K562 (cell line): ENCODE measurements around the gene KCNN4. TPM values are rescaled to one million over a fixed set of nuclear protein-coding genes. Genes with fewer than 3 reads are reported as not detected.
A peak's percentile ranks its signal among the peaks of the same experiment; 100 is the strongest.

Source experiments
- CTBP1 ChIP-seq: fragments of 450-650 bp; IDR thresholded peaks from 2 replicates; pipeline ENCODE4 v1.6.1; 2016; ENCODE audit warnings: borderline replicate concordance
- EP400 ChIP-seq: fragments of 450-650 bp; IDR thresholded peaks from 2 replicates; pipeline ENCODE4 v1.6.1; 2017; ENCODE audit warnings: antibody characterized with exemption, mild to moderate bottlenecking, moderate library complexity
- ETV1 ChIP-seq: fragments of 450-650 bp; conservative IDR thresholded peaks from 2 replicates; pipeline ENCODE4 v1.6.1; 2016; ENCODE audit warnings: missing genetic modification characterization, control low read depth, low read depth, missing compliant biosample characterization
- FOXM1 ChIP-seq, 2 experiments: fragments of 450-650 bp in 1 of 2; sonication (generic) in 1 of 2; formaldehyde crosslinking in 1 of 2; IDR thresholded peaks; 2 replicates each; pipeline versions ENCODE4 v1.6.1 to v1.9.0; 2017 to 2022; ENCODE audit warnings: low read depth in 2 of 2, mild to moderate bottlenecking in 2 of 2, missing genetic modification reagents in 1 of 2, moderate library complexity in 1 of 2
- GABPA ChIP-seq: fragments of 200-800 bp; sonication (Bioruptor generic); conservative IDR thresholded peaks from 2 replicates; pipeline ENCODE4 v1.6.1; 2016; ENCODE audit warnings: low read depth, missing genetic modification characterization, missing compliant biosample characterization
- GABPB1 ChIP-seq: sonication (generic); formaldehyde crosslinking; IDR thresholded peaks from 2 replicates; pipeline ENCODE4 v1.8.0; 2022; ENCODE audit warnings: mild to moderate bottlenecking, missing genetic modification reagents
- HCFC1 ChIP-seq: IDR thresholded peaks from 2 replicates; pipeline ENCODE4 v1.6.1; 2012; ENCODE audit warnings: low read depth, low read length, improper control_type of control experiment
- HDAC1 ChIP-seq, 2 experiments: fragments of 450-650 bp; IDR thresholded peaks; 2 replicates each; pipeline ENCODE4 v1.6.1; 2016 to 2017; ENCODE audit warnings: inconsistent platforms in 1 of 2, mild to moderate bottlenecking in 1 of 2, moderate library complexity in 1 of 2
- ZKSCAN1 ChIP-seq: fragments of 150-350 bp; IDR thresholded peaks from 2 replicates; pipeline ENCODE4 v1.6.1; 2016; ENCODE audit warnings: low read depth, low read length
- polyA plus RNA-seq, 8 experiments: library from polyadenylated mRNA; depleted of rRNA in 4 of 8; stranded (reverse) in 5 of 8; unstranded in 3 of 8; fragments of >200 nt; fragmentation: Nextera tagmentation in 2 of 8; fragmentation: Illumina TruSeq in 1 of 8; extraction: Ambion mirVana in 2 of 8; extraction: Trizol in 1 of 8; gene quantifications; 2 replicates each; pipeline versions ENCODE4 v1.2.1 to v1.2.3, GENCODE V29; 2011 to 2014; ENCODE audit warnings: inconsistent platforms in 1 of 8, missing spikeins in 1 of 8
- total RNA-seq, 7 experiments: library from RNA; depleted of rRNA in 6 of 7; stranded (reverse); fragments of >200 nt in 6 of 7; fragmentation: Illumina TruSeq in 2 of 7; extraction: Trizol in 2 of 7; gene quantifications; 2 replicates each; pipeline versions ENCODE4 v1.2.1 to v1.2.3, GENCODE V29; 2011 to 2021; ENCODE audit warnings: low replicate concordance in 1 of 7
- TF ChIP-seq, protein P1 (sequence below), 3 experiments: fragments of 200-800 bp in 1 of 3; fragments of 250-450 bp in 1 of 3; fragments of 450-650 bp in 1 of 3; sonication (Bioruptor Pico) in 1 of 3; sonication (Bioruptor generic) in 1 of 3; formaldehyde crosslinking in 1 of 3; IDR thresholded peaks; 2 replicates each; pipeline versions ENCODE4 v1.6.1 to v1.8.0; 2016 to 2022; ENCODE audit warnings: mild to moderate bottlenecking in 2 of 3, missing genetic modification characterization in 2 of 3, missing compliant biosample characterization in 1 of 3, moderate library complexity in 1 of 3
- TF ChIP-seq, protein P2 (sequence below): fragments of 250-450 bp; sonication (Bioruptor Pico); IDR thresholded peaks from 2 replicates; pipeline ENCODE4 v1.4.0; 2020
- TF ChIP-seq, protein P3 (sequence below): IDR thresholded peaks from 2 replicates; pipeline ENCODE4 v1.6.1; 2011; ENCODE audit not compliant: insufficient read length; ENCODE audit errors: extremely low read depth
- TF ChIP-seq, protein P4 (sequence below): IDR thresholded peaks from 2 replicates; pipeline ENCODE4 v1.6.1; 2016; ENCODE audit warnings: missing genetic modification characterization, missing compliant biosample characterization

The KCNN4 gene
- total and polyA plus RNA-seq, 9 of the 15 experiments (the other 6 are each of a cell fraction or from before 2014, with no cell fraction given), result 0.53 to 37.7 (median 25.9) TPM

DNA sequence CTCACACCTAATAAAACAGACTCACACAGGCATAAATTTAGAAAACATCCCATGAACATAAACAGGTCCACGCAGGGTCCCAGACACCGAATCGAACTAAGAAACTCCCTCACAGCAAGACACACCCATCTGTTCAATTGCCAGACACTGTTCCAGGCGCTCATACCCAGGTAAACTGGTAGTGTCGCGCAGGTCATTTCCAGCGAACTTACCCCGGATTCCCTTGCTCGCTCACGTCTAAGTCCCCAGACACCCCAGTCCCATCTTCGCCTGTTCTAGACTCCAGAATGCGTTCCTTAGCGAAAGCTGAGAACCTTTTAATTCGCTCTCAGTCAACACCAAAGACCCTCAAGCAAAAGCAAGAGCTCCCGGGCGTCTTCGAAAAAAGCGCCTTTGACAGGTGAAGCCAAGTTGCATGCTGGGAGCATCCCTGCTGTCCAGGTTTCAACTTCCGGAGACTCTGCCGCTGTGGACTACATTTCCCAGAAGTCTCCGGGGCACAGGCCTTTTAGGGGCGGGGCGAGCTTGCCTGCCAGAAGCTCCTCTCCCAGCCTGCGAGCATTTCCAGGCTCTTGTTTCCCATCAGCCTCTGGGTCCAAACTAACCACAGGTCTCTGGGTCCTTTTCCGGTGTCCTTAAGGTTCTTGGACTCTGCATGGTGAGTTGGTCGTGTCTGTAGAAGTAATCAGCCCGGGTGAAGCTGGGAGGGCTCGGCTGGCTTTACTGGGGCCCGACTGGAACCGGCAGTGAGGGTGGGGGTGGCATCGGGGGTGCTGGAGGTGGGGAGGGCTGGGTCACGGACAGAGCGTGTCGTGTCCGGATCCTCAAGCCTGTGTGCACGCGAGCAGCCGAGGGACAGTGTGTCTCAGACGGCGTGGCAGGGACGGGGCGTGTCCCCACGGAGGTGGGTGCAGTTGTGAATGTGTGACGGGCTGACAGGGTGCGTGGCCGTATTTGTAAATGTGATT, 46.3 kb upstream of the KCNN4 start, which contains the start of gene ZNF283 (continued):
- TF ChIP-seq, protein P1, sequence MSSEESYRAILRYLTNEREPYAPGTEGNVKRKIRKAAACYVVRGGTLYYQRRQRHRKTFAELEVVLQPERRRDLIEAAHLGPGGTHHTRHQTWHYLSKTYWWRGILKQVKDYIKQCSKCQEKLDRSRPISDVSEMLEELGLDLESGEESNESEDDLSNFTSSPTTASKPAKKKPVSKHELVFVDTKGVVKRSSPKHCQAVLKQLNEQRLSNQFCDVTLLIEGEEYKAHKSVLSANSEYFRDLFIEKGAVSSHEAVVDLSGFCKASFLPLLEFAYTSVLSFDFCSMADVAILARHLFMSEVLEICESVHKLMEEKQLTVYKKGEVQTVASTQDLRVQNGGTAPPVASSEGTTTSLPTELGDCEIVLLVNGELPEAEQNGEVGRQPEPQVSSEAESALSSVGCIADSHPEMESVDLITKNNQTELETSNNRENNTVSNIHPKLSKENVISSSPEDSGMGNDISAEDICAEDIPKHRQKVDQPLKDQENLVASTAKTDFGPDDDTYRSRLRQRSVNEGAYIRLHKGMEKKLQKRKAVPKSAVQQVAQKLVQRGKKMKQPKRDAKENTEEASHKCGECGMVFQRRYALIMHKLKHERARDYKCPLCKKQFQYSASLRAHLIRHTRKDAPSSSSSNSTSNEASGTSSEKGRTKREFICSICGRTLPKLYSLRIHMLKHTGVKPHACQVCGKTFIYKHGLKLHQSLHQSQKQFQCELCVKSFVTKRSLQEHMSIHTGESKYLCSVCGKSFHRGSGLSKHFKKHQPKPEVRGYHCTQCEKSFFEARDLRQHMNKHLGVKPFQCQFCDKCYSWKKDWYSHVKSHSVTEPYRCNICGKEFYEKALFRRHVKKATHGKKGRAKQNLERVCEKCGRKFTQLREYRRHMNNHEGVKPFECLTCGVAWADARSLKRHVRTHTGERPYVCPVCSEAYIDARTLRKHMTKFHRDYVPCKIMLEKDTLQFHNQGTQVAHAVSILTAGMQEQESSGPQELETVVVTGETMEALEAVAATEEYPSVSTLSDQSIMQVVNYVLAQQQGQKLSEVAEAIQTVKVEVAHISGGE (CRISPR knock-in tag; IDR thresholded peaks at IDR 0.05), result peak in 1 of 3 experiments; percentile 53; a peak in 2 of 6 replicates
- TF ChIP-seq HDAC1 (IDR thresholded peaks at IDR 0.05) (peak in 1 of 2 experiments; percentile 83; a peak in 2 of 4 replicates), HCFC1 (peak; percentile 93), ZKSCAN1 (peak; percentile 26; the same call in 1 of the 2 replicates), FOXM1 (IDR thresholded peaks at IDR 0.05; ENCODE audit: low read depth) (no peak), FOXM1 (CRISPR knock-in tag; IDR thresholded peaks at IDR 0.05; ENCODE audit: low read depth) (no peak), GABPA (peak; percentile 88), EP400 (peak; percentile 57), ETV1 (tag) (peak; percentile 43), CTBP1 (peak; percentile 32; the same call in 1 of the 2 replicates), GABPB1 (CRISPR knock-in tag) (peak; percentile 87)
- TF ChIP-seq, protein P2, sequence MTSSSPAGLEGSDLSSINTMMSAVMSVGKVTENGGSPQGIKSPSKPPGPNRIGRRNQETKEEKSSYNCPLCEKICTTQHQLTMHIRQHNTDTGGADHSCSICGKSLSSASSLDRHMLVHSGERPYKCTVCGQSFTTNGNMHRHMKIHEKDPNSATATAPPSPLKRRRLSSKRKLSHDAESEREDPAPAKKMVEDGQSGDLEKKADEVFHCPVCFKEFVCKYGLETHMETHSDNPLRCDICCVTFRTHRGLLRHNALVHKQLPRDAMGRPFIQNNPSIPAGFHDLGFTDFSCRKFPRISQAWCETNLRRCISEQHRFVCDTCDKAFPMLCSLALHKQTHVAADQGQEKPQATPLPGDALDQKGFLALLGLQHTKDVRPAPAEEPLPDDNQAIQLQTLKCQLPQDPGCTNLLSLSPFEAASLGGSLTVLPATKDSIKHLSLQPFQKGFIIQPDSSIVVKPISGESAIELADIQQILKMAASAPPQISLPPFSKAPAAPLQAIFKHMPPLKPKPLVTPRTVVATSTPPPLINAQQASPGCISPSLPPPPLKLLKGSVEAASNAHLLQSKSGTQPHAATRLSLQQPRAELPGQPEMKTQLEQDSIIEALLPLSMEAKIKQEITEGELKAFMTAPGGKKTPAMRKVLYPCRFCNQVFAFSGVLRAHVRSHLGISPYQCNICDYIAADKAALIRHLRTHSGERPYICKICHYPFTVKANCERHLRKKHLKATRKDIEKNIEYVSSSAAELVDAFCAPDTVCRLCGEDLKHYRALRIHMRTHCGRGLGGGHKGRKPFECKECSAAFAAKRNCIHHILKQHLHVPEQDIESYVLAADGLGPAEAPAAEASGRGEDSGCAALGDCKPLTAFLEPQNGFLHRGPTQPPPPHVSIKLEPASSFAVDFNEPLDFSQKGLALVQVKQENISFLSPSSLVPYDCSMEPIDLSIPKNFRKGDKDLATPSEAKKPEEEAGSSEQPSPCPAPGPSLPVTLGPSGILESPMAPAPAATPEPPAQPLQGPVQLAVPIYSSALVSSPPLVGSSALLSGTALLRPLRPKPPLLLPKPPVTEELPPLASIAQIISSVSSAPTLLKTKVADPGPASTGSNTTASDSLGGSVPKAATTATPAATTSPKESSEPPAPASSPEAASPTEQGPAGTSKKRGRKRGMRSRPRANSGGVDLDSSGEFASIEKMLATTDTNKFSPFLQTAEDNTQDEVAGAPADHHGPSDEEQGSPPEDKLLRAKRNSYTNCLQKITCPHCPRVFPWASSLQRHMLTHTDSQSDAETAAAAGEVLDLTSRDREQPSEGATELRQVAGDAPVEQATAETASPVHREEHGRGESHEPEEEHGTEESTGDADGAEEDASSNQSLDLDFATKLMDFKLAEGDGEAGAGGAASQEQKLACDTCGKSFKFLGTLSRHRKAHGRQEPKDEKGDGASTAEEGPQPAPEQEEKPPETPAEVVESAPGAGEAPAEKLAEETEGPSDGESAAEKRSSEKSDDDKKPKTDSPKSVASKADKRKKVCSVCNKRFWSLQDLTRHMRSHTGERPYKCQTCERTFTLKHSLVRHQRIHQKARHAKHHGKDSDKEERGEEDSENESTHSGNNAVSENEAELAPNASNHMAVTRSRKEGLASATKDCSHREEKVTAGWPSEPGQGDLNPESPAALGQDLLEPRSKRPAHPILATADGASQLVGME (CRISPR knock-in tag), result no peak
- TF ChIP-seq, protein P3, sequence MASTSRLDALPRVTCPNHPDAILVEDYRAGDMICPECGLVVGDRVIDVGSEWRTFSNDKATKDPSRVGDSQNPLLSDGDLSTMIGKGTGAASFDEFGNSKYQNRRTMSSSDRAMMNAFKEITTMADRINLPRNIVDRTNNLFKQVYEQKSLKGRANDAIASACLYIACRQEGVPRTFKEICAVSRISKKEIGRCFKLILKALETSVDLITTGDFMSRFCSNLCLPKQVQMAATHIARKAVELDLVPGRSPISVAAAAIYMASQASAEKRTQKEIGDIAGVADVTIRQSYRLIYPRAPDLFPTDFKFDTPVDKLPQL, result no peak
- TF ChIP-seq, protein P4, sequence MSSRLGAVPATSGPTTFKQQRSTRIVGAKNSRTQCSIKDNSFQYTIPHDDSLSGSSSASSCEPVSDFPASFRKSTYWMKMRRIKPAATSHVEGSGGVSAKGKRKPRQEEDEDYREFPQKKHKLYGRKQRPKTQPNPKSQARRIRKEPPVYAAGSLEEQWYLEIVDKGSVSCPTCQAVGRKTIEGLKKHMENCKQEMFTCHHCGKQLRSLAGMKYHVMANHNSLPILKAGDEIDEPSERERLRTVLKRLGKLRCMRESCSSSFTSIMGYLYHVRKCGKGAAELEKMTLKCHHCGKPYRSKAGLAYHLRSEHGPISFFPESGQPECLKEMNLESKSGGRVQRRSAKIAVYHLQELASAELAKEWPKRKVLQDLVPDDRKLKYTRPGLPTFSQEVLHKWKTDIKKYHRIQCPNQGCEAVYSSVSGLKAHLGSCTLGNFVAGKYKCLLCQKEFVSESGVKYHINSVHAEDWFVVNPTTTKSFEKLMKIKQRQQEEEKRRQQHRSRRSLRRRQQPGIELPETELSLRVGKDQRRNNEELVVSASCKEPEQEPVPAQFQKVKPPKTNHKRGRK (tag), result no peak
